Activated naive CD8-positive, alpha-beta T cell treated with anti-CD3 and anti-CD28 coated beads, Interleukin-2, amount 10 ng/mL, durations not matched to agents 7 days and 5 days (primary cell): ENCODE measurements around the gene JMJD1C. TPM values are rescaled to one million over a fixed set of nuclear protein-coding genes. Genes with fewer than 3 reads are reported as not detected.
A peak's percentile ranks its signal among the peaks of the same experiment; 100 is the strongest.

Source experiments
- ATAC-seq: fragments of 150-1000 bp; cut with Tn5 transposase; one replicate; pipeline ENCODE4 v1.10.0; 2021; ENCODE audit warnings: low read depth, moderate library complexity
- POLR2A ChIA-PET: fragments of 350-600 bp; sonication (Branson Sonifier 250); formaldehyde crosslinking; loops from one replicate; lab custom pipeline; 2021; ENCODE audit warnings: antibody characterized with exemption; lab: Charles Lee
- DNase-seq: peaks from one replicate; pipeline ENCODE4 v3.0.0; 2021
- H3K27ac Mint-ChIP-seq: one replicate; pipeline ENCODE4 v1.8.0; 2022; ENCODE audit warnings: mild to moderate bottlenecking, mixed read lengths
- H3K27me3 Mint-ChIP-seq: one replicate; pipeline ENCODE4 v1.8.0; 2022; ENCODE audit warnings: mild to moderate bottlenecking, moderate library complexity, mixed read lengths
- H3K36me3 Mint-ChIP-seq: one replicate; pipeline ENCODE4 v1.8.0; 2021; ENCODE audit warnings: mild to moderate bottlenecking, mixed read lengths
- H3K4me1 Mint-ChIP-seq: one replicate; pipeline ENCODE4 v1.8.0; 2021; ENCODE audit warnings: mixed read lengths
- H3K4me3 Mint-ChIP-seq: one replicate; pipeline ENCODE4 v1.8.0; 2022; ENCODE audit warnings: mild to moderate bottlenecking, moderate library complexity, mixed read lengths
- H3K9me3 Mint-ChIP-seq: one replicate; pipeline ENCODE4 v1.8.0; 2021; ENCODE audit warnings: mixed read lengths
- total RNA-seq, 2 experiments: library from RNA; stranded (reverse); gene quantifications; one replicate each; pipeline ENCODE4 v1.2.3, GENCODE V29; 2021

Gene JMJD1C
- total RNA-seq, 2 experiments from 2014 or later: 91.9 to 94.4 TPM

GRCh38 chr10:63175534-63175933, 290.2 kb downstream of the JMJD1C start:
- Mint-ChIP-seq H3K4me1 (peaks cover 41% of the 10 kb centered on the region), H3K4me3 (no peak overlapping the region), H3K27me3 (no peaks in the 10 kb centered on the region), H3K36me3 (peaks cover 58% of the 10 kb centered on the region), H3K27ac (peak overlapping the region; percentile 54), H3K9me3 (no peaks in the 10 kb centered on the region)
- POLR2A ChIA-PET: no interaction called here
- no peak for ATAC-seq
- no peak for DNase-seq

- peak overlapping the region; percentile 94 for H3K27ac Mint-ChIP-seq
- H3K9me3 Mint-ChIP-seq: no peaks in the 10 kb centered on the region
- peaks cover 54% of the 10 kb centered on the region for H3K4me1 Mint-ChIP-seq
- POLR2A ChIA-PET: interaction anchor here (0.6 to 2.2 kb wide), 8 partner anchors 17 to 457 kb away, joined by 3 to 11 read pairs (median 4); partner anchors contain the start of genes NRBF2 and REEP3
- no peaks in the 10 kb centered on the region for H3K27me3 Mint-ChIP-seq
- ATAC-seq (peak; percentile 98), DNase-seq (no peak)
- H3K4me3 Mint-ChIP-seq: peak overlapping the region; percentile 68
- H3K36me3 Mint-ChIP-seq: peaks cover 60% of the 10 kb centered on the region
Measured at GRCh38 chr10:63173468-63174232, 292.1 kb downstream of the JMJD1C start.

- Mint-ChIP-seq H3K27ac (peak overlapping the region; percentile 85), H3K36me3 (peaks cover 53% of the 10 kb centered on the region), H3K9me3 (no peaks in the 10 kb centered on the region), H3K4me1 (peaks cover 55% of the 10 kb centered on the region), H3K27me3 (no peaks in the 10 kb centered on the region), H3K4me3 (peak overlapping the region; percentile 31)
- ATAC-seq: no peak
- POLR2A ChIA-PET: interaction anchor here (1.8 to 2.1 kb wide), 2 partner anchors 97 to 459 kb away, joined by 5 to 6 read pairs; no protein-coding TSS in a partner anchor
- no peak for DNase-seq
Measured at GRCh38 chr10:63171926-63172325, 293.9 kb downstream of the JMJD1C start.

- peaks cover 49% of the 10 kb centered on the region for H3K36me3 Mint-ChIP-seq
- ATAC-seq: peak; percentile 6
- no peak for DNase-seq
- no peaks in the 10 kb centered on the region for H3K9me3 Mint-ChIP-seq
- POLR2A ChIA-PET: interaction anchor here (1.0 to 2.1 kb wide), 3 partner anchors 98 to 460 kb away, joined by 3 to 6 read pairs (median 5); no protein-coding TSS in a partner anchor
- peak overlapping the region; percentile 31 for H3K4me3 Mint-ChIP-seq
- peak overlapping the region; percentile 85 for H3K27ac Mint-ChIP-seq
- H3K4me1 Mint-ChIP-seq: peaks cover 53% of the 10 kb centered on the region
- H3K27me3 Mint-ChIP-seq: no peaks in the 10 kb centered on the region
Measured at GRCh38 chr10:63171255-63171855, 294.4 kb downstream of the JMJD1C start.

- no peak for ATAC-seq
- no peak for DNase-seq
- Mint-ChIP-seq H3K4me1 (peaks cover 51% of the 10 kb centered on the region), H3K27me3 (no peaks in the 10 kb centered on the region), H3K9me3 (no peaks in the 10 kb centered on the region), H3K4me3 (no peak overlapping the region), H3K27ac (no peak overlapping the region), H3K36me3 (peaks cover 47% of the 10 kb centered on the region)
- POLR2A ChIA-PET: interaction anchor here (0.7 kb wide), 1 partner anchor 99 kb away, joined by 3 read pairs; no protein-coding TSS in a partner anchor
Measured at GRCh38 chr10:63169624-63170023, 296.2 kb downstream of the JMJD1C start.

DNA sequence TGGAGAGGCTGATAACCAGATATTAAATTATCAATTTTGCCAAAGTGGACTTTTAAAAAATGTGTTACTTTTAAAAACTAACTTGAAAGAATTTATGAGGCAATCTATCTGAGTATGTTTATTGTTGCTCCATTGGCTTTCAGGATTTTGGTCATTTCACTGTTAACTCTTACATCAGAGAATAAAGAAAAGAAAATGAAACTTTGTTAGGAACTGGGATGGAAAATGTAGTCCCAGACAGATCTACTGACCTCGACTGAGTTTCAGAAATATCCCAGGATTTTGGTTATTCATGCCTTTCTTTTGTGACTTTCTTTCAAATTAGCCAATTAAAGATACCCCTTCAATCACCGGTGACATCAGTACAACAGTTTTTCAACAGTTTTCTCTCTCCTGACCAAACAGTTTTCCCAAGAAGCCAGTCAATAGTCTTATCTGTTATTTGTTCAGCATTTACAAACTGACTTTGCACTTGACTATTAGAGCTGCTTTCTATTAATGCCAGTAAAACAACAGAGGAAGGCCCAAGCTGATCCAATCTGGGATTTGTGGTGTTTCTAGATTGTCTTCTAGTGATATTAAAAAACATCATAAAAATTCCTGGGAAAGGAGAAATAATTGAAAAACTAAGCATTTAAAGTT, 296.8 kb downstream of the JMJD1C start:
- DNase-seq (no peak), ATAC-seq (no peak)
- H3K27ac Mint-ChIP-seq: peak overlapping the region; percentile 31
- POLR2A ChIA-PET: interaction anchor here (0.6 to 1.4 kb wide), 2 partner anchors 66 to 459 kb away, joined by 3 read pairs; no protein-coding TSS in a partner anchor
- H3K4me1 Mint-ChIP-seq: peaks cover 45% of the 10 kb centered on the region
- H3K27me3 Mint-ChIP-seq: no peaks in the 10 kb centered on the region
- no peak overlapping the region for H3K4me3 Mint-ChIP-seq
- H3K9me3 Mint-ChIP-seq: no peaks in the 10 kb centered on the region
- peaks cover 41% of the 10 kb centered on the region for H3K36me3 Mint-ChIP-seq

- peaks cover 28% of the 10 kb centered on the region for H3K4me1 Mint-ChIP-seq
- POLR2A ChIA-PET: interaction anchor here (0.6 to 1.3 kb wide), 6 partner anchors 33 to 553 kb away, joined by 3 to 5 read pairs (median 3); partner anchors contain the start of genes JMJD1C and NRBF2
- no peak overlapping the region for H3K4me3 Mint-ChIP-seq
- no peak overlapping the region for H3K27ac Mint-ChIP-seq
- no peak for ATAC-seq
- H3K9me3 Mint-ChIP-seq: no peaks in the 10 kb centered on the region
- H3K36me3 Mint-ChIP-seq: peaks cover 27% of the 10 kb centered on the region
- no peaks in the 10 kb centered on the region for H3K27me3 Mint-ChIP-seq
- no peak for DNase-seq
Measured at GRCh38 chr10:63166742-63167258, 299.0 kb downstream of the JMJD1C start.

DNA sequence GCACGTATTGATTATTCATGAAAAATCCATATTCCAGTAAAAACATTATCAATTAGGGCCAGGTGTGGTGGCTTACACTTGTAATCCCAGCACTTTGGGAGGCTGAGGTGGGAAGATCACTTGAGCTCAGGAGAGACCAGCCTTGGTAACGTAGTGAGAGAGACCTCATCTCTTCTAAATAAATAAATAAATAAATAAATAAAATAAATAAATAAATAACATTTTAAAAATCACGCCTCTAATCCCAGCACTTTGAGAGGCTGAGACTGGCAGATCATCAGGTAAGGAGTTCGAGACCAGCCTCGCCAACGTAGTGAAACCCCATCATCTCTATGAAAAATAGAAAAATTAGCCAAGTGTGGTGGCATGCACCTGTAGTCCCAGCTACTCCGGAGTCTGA, 300.5 kb downstream of the JMJD1C start:
- ATAC-seq (no peak), DNase-seq (no peak)
- POLR2A ChIA-PET: interaction anchor here (0.9 to 1.1 kb wide), 2 partner anchors 355 to 466 kb away, joined by 3 read pairs; partner anchors contain the start of gene REEP3
- H3K27me3 Mint-ChIP-seq: no peaks in the 10 kb centered on the region
- peaks cover 22% of the 10 kb centered on the region for H3K36me3 Mint-ChIP-seq
- H3K4me1 Mint-ChIP-seq: peaks cover 19% of the 10 kb centered on the region
- H3K9me3 Mint-ChIP-seq: no peaks in the 10 kb centered on the region
- H3K27ac Mint-ChIP-seq: no peak overlapping the region
- H3K4me3 Mint-ChIP-seq: no peak overlapping the region

- Mint-ChIP-seq H3K27ac (no peak overlapping the region), H3K27me3 (no peaks in the 10 kb centered on the region), H3K9me3 (no peaks in the 10 kb centered on the region), H3K4me1 (peaks cover 12% of the 10 kb centered on the region), H3K4me3 (no peak overlapping the region), H3K36me3 (peaks cover 14% of the 10 kb centered on the region)
- ATAC-seq (no peak), DNase-seq (no peak)
- POLR2A ChIA-PET: interaction anchor here (0.6 kb wide), 1 partner anchor 21 kb away, joined by 4 read pairs; no protein-coding TSS in a partner anchor
Measured at GRCh38 chr10:63164166-63164623, 301.6 kb downstream of the JMJD1C start.

DNA sequence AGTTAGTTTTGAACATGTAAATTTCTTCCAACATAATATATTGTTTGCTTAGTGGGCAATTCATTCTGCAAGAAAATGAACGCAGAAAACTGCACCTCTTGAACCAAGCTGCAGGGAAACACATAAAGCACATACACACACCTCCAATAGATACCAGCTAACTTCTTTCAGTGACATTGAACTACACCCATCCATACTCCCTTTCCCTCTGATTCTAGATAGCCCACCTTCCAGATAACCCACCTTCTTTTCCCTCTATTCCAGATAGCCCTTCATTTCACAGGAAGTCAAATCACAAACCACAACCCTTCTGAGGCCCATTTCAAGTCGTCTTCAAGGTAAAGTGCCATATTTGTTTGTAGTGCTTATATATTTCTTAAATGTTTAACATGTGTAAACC, 304.2 kb downstream of the JMJD1C start:
- no peaks in the 10 kb centered on the region for H3K9me3 Mint-ChIP-seq
- H3K36me3 Mint-ChIP-seq: peaks cover 5% of the 10 kb centered on the region
- no peaks in the 10 kb centered on the region for H3K27me3 Mint-ChIP-seq
- POLR2A ChIA-PET: interaction anchor here (0.6 to 1.0 kb wide), 2 partner anchors 26 to 387 kb away, joined by 3 read pairs; no protein-coding TSS in a partner anchor
- DNase-seq: no peak
- no peak for ATAC-seq
- no peak overlapping the region for H3K4me3 Mint-ChIP-seq
- peak overlapping the region; percentile 56 for H3K27ac Mint-ChIP-seq
- peaks cover 13% of the 10 kb centered on the region for H3K4me1 Mint-ChIP-seq

GRCh38 chr10:63157845-63158624, 307.7 kb downstream of the JMJD1C start:
- H3K27ac Mint-ChIP-seq: no peak overlapping the region
- H3K4me3 Mint-ChIP-seq: no peak overlapping the region
- peaks cover 15% of the 10 kb centered on the region for H3K4me1 Mint-ChIP-seq
- DNase-seq: no peak
- H3K9me3 Mint-ChIP-seq: no peaks in the 10 kb centered on the region
- no peaks in the 10 kb centered on the region for H3K27me3 Mint-ChIP-seq
- peaks cover 8% of the 10 kb centered on the region for H3K36me3 Mint-ChIP-seq
- POLR2A ChIA-PET: interaction anchor here (1.4 to 1.7 kb wide), 3 partner anchors 24 to 339 kb away, joined by 3 to 8 read pairs (median 4); partner anchors contain the start of gene NRBF2
- peak; percentile 67 for ATAC-seq

- no peak overlapping the region for H3K27ac Mint-ChIP-seq
- DNase-seq (no peak), ATAC-seq (no peak)
- POLR2A ChIA-PET: interaction anchor here (0.7 kb wide), 1 partner anchor 18 kb away, joined by 4 read pairs; no protein-coding TSS in a partner anchor
- H3K27me3 Mint-ChIP-seq: no peaks in the 10 kb centered on the region
- H3K4me1 Mint-ChIP-seq: peaks cover 10% of the 10 kb centered on the region
- no peaks in the 10 kb centered on the region for H3K9me3 Mint-ChIP-seq
- H3K36me3 Mint-ChIP-seq: peaks cover 9% of the 10 kb centered on the region
- H3K4me3 Mint-ChIP-seq: no peak overlapping the region
Measured at GRCh38 chr10:63156236-63156635, 309.5 kb downstream of the JMJD1C start.
